Fibroblast of skin of scalp (primary cell): ENCODE measurements around the gene CARNS1.
"Not testable (repeated sequence)": the region's sequence is repeated elsewhere in the genome, so short reads cannot be mapped to it uniquely, and the experiment has no call there.

Experiments
- DNase-seq: peaks from one replicate; pipeline ENCODE4 v3.0.0-alpha.2; 2013

The CARNS1 gene

GRCh38 chr11:67397536-67397935 is 17.9 kb upstream of the CARNS1 start:
- no peak for DNase-seq

GRCh38 chr11:67397986-67398660 is 17.4 kb upstream of the CARNS1 start:
- no peak for DNase-seq

GRCh38 chr11:67398661-67399563 is 16.6 kb upstream of the CARNS1 start:
- no peak for DNase-seq

- DNase-seq, result no peak
Measured at GRCh38 chr11:67400251-67400941, 15.1 kb upstream of the CARNS1 start.

- no peak for DNase-seq
Measured at GRCh38 chr11:67400942-67401494, 14.5 kb upstream of the CARNS1 start.

- DNase-seq, result peak; percentile 91
Measured at GRCh38 chr11:67401495-67402191, 13.8 kb upstream of the CARNS1 start, which contains the start of gene PPP1CA. TSS of gene PPP1CA (minus strand) at chr11:67401858. CDS start at chr11:67401782, 76 bp downstream.

- not testable (repeated sequence) for DNase-seq
Measured at GRCh38 chr11:67402192-67402839, 13.2 kb upstream of the CARNS1 start.

GRCh38 chr11:67403085-67403484 is 12.4 kb upstream of the CARNS1 start:
- not testable (repeated sequence) for DNase-seq

- no peak for DNase-seq
Measured at GRCh38 chr11:67404515-67405195, 10.8 kb upstream of the CARNS1 start.

- DNase-seq, result no peak
Measured at GRCh38 chr11:67405196-67405567, 10.3 kb upstream of the CARNS1 start.

- no peak for DNase-seq
Measured at GRCh38 chr11:67405688-67406339, 9.7 kb upstream of the CARNS1 start.

GRCh38 chr11:67406420-67406968 is 9.0 kb upstream of the CARNS1 start:
- DNase-seq, result no peak

- DNase-seq, result no peak
Measured at GRCh38 chr11:67406969-67407687, 8.3 kb upstream of the CARNS1 start.

GRCh38 chr11:67407688-67408163 is 7.8 kb upstream of the CARNS1 start:
- DNase-seq, result no peak

- no peak for DNase-seq
Measured at GRCh38 chr11:67408437-67409200, 6.9 kb upstream of the CARNS1 start.

- DNase-seq, result no peak
Measured at GRCh38 chr11:67409261-67409666, 6.2 kb upstream of the CARNS1 start.

- DNase-seq, result no peak
Measured at GRCh38 chr11:67409781-67410368, 5.6 kb upstream of the CARNS1 start.

- DNase-seq, result no peak
Measured at GRCh38 chr11:67410369-67410831, 5.1 kb upstream of the CARNS1 start.
